Endothelial cell (in vitro differentiated cells): ENCODE results near the gene EZH1. TPM values are rescaled to one million over a fixed set of nuclear protein-coding genes. Genes with fewer than 3 reads are reported as not detected.

Source experiments
- DNase-seq: peaks from one replicate; pipeline ENCODE4 v3.0.0; 2021; ENCODE audit warnings: low spot score
- H3K27ac Mint-ChIP-seq: one replicate; pipeline ENCODE4 v1.8.0; 2021; ENCODE audit warnings: mixed read lengths, inconsistent platforms; ENCODE audit not compliant: unreplicated experiment
- H3K27me3 Mint-ChIP-seq: one replicate; pipeline ENCODE4 v1.8.0; 2021; ENCODE audit warnings: mild to moderate bottlenecking, moderate library complexity, mixed read lengths, inconsistent platforms; ENCODE audit not compliant: unreplicated experiment
- H3K36me3 Mint-ChIP-seq: one replicate; pipeline ENCODE4 v1.8.0; 2021; ENCODE audit warnings: mild to moderate bottlenecking, low read depth, mixed read lengths, inconsistent platforms; ENCODE audit not compliant: unreplicated experiment
- H3K4me1 Mint-ChIP-seq: one replicate; pipeline ENCODE4 v1.8.0; 2021; ENCODE audit warnings: mild to moderate bottlenecking, mixed read lengths, inconsistent platforms; ENCODE audit not compliant: unreplicated experiment
- H3K4me3 Mint-ChIP-seq: one replicate; pipeline ENCODE4 v1.8.0; 2021; ENCODE audit warnings: mild to moderate bottlenecking, mixed read lengths, inconsistent platforms; ENCODE audit not compliant: unreplicated experiment
- H3K9me3 Mint-ChIP-seq: one replicate; pipeline ENCODE4 v1.8.0; 2021; ENCODE audit warnings: mixed read lengths, inconsistent platforms; ENCODE audit not compliant: unreplicated experiment
- total RNA-seq: library from RNA; stranded (reverse); fragmentation: NEBNext Ultra II Directional; extraction: Animal tissue kit (Norgen Biotek cat#: 25700); gene quantifications from one replicate; pipeline ENCODE4 v1.2.1, GENCODE V29; 2021; ENCODE audit not compliant: unreplicated experiment
- TF ChIP-seq, protein P1 (sequence below): fragments of 200-600 bp; sonication (generic); IDR thresholded peaks from one replicate; pipeline ENCODE4 v1.5.0; 2021; ENCODE audit warnings: antibody characterized with exemption; ENCODE audit not compliant: unreplicated experiment

Gene EZH1
- total RNA-seq, 1 donor from 2014 or later: 31.7 TPM

DNA sequence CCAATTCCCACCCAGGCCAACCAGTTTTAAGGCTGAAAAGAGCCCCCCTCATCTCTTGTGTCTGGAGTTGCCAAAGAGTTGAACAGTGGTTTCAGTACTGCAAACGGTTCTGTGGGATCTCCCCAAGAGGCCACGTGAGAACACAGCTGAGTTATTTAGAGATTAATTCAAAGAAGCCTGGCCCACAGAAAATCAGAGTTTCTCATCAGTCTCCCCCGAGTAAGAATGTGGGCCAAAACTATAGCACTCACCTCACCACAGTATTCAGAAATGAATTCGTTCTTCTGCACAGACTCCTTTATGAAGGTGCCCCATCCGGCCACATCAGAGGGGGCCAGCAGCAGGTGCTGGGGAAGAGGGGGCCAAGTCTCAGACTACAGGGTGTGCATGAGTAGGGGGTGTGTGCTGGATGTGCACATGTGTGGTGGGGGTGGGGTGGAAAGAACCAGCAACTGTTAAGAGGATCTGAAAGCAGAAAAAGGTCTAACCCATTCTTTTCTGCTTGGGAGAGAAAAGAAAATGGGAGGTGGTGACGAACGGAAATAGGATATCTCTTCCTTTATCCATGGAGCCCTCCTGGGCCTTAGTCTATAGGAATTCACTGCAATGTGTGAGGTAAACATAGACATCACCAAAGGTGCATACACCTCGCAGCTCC is 39.9 kb downstream of the EZH1 start:
- TF ChIP-seq, protein P1, sequence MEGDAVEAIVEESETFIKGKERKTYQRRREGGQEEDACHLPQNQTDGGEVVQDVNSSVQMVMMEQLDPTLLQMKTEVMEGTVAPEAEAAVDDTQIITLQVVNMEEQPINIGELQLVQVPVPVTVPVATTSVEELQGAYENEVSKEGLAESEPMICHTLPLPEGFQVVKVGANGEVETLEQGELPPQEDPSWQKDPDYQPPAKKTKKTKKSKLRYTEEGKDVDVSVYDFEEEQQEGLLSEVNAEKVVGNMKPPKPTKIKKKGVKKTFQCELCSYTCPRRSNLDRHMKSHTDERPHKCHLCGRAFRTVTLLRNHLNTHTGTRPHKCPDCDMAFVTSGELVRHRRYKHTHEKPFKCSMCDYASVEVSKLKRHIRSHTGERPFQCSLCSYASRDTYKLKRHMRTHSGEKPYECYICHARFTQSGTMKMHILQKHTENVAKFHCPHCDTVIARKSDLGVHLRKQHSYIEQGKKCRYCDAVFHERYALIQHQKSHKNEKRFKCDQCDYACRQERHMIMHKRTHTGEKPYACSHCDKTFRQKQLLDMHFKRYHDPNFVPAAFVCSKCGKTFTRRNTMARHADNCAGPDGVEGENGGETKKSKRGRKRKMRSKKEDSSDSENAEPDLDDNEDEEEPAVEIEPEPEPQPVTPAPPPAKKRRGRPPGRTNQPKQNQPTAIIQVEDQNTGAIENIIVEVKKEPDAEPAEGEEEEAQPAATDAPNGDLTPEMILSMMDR: no peak
- Mint-ChIP-seq H3K27me3 (peaks cover 4% of the 10 kb centered on the region), H3K9me3 (no peaks in the 10 kb centered on the region), H3K4me3 (peak overlapping the region; percentile 75), H3K36me3 (peaks cover 51% of the 10 kb centered on the region), H3K27ac (no peak overlapping the region), H3K4me1 (no peaks in the 10 kb centered on the region)
- no peak for DNase-seq

DNA sequence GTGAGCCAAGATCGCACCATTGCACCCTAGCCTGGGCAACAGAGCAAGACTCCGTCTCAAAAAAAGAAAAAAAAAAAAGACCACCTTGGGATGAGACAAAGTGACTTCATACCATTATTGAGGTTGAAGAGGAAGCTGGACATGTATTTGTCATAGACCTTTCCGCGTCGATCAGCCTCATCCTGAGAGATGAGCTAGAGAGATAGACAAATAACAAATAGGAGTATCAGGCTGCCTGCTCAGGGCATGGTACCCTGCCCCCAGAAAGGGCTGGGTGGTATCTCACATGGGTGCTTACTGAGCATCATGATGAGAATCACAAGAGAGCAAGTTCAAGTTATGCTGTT is 40.4 kb downstream of the EZH1 start:
- H3K4me3 Mint-ChIP-seq: no peak overlapping the region
- TF ChIP-seq, protein P1: no peak
- DNase-seq: no peak
- H3K4me1 Mint-ChIP-seq: no peaks in the 10 kb centered on the region
- H3K9me3 Mint-ChIP-seq: no peaks in the 10 kb centered on the region
- no peak overlapping the region for H3K27ac Mint-ChIP-seq
- peaks cover 49% of the 10 kb centered on the region for H3K36me3 Mint-ChIP-seq
- peaks cover 5% of the 10 kb centered on the region for H3K27me3 Mint-ChIP-seq

DNA sequence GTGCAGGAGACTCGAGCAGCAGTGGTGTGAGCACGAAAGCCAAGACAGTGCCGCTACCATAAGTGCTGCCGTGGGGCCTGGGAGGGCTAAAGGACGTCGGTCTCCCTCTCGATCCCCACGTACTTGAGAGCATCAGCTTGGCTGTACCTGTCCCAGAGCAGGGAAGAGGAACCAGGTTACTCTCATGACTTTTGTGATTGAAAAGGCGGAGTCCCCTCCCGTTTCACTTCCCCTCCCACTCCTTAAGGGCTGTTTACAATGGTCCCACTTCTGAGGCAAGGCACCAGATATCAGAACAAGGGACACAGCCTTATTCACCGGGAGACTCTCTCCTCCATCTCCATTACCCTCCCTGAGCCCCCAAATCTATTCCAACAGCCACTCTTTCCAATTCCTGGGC is 42.4 kb downstream of the EZH1 start:
- no peak for DNase-seq
- TF ChIP-seq, protein P1: no peak
- Mint-ChIP-seq H3K4me3 (no peak overlapping the region), H3K36me3 (peaks cover 38% of the 10 kb centered on the region), H3K27ac (no peak overlapping the region), H3K27me3 (peaks cover 7% of the 10 kb centered on the region), H3K4me1 (peaks cover 3% of the 10 kb centered on the region), H3K9me3 (no peaks in the 10 kb centered on the region)

DNA sequence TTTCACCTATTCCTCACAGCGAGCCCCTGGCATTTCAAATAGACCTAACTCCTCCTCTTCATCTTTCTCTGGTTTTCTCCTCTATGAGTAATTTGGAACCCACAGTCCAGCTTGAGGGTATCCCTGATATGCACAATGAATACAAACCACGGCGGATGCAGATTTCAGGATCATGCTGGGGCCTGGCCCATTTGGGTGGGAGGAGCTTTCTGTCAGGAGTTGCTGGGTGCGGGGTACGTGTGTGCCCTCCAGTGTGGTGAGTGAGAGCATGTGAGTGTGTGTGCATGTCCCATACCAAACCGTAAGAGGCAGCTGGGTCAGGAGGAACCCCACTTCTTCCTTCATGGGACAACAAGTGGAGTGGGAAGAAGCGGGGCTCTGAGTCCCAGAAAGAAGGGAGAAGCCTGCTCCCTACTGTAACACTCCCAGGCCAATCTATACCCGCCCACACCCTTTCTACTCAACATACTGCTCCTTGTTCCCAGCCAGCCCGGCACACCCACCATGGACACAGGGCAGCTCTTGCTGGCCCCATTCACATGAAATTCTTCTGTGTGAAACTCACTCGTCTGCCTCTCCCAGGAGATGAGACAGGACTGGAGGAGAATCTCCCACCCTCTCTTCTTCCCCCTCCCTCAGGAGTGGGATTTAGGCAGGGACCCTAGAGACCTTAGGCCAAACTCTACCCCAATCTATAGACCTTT is 44.1 kb downstream of the EZH1 start:
- Mint-ChIP-seq H3K4me1 (peaks cover 3% of the 10 kb centered on the region), H3K9me3 (no peaks in the 10 kb centered on the region), H3K27ac (no peak overlapping the region), H3K27me3 (peaks cover 8% of the 10 kb centered on the region), H3K36me3 (peaks cover 30% of the 10 kb centered on the region), H3K4me3 (no peak overlapping the region)
- TF ChIP-seq, protein P1: no peak
- DNase-seq: no peak

DNA sequence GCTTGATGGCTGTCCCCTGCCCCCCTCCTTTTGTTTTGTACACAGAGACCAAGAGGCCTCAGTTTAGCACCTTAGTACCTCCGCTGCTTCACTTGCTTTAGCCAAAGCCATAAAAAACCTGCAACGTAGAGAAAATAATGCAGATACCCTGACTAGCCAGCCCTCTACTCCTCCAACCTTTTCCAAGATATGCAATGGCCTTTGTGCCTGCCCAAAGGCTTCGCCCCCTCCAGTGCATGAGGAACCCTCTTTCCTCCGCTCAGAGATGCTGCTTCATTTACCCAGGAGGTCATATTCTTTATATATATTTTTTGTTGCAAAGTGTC is 45.5 kb downstream of the EZH1 start:
- Mint-ChIP-seq H3K36me3 (peaks cover 26% of the 10 kb centered on the region), H3K27ac (no peak overlapping the region), H3K27me3 (peaks cover 10% of the 10 kb centered on the region), H3K4me1 (peaks cover 3% of the 10 kb centered on the region), H3K9me3 (no peaks in the 10 kb centered on the region), H3K4me3 (peak overlapping the region; percentile 79)
- DNase-seq: no peak
- TF ChIP-seq, protein P1: no peak
